GM23248 (cell line): ENCODE data around the gene TCF15. TPM values are rescaled to one million over a fixed set of nuclear protein-coding genes. Genes with fewer than 3 reads are reported as not detected.

Source experiments
- DNase-seq: peaks from one replicate; pipeline ENCODE4 v3.0.0-alpha.2; 2015
- H2AFZ ChIP-seq: fragments of 200-600 bp; sonication (generic); 2 replicates; pipeline ENCODE4 v1.6.1; 2016; ENCODE audit warnings: antibody characterized with exemption
- H3F3A ChIP-seq: fragments of 200-600 bp; sonication (generic); 2 replicates; pipeline ENCODE4 v1.6.1; 2016; ENCODE audit warnings: mild to moderate bottlenecking, antibody characterized with exemption, mixed run types; ENCODE audit not compliant: insufficient read depth
- H3K27ac ChIP-seq: fragments of 200-600 bp; sonication (generic); 2 replicates; pipeline ENCODE4 v1.5.1; 2016; ENCODE audit warnings: mild to moderate bottlenecking
- H3K27me3 ChIP-seq: fragments of 200-600 bp; sonication (generic); replicated peaks from 2 replicates; pipeline ENCODE4 v1.6.1; 2016; ENCODE audit warnings: mild to moderate bottlenecking; ENCODE audit not compliant: insufficient read depth
- H3K36me3 ChIP-seq: fragments of 200-600 bp; sonication (generic); 2 replicates; pipeline ENCODE4 v1.6.1; 2016; ENCODE audit warnings: low read depth, mild to moderate bottlenecking
- H3K4me1 ChIP-seq: fragments of 200-600 bp; sonication (generic); 2 replicates; pipeline ENCODE4 v1.6.1; 2016; ENCODE audit warnings: mild to moderate bottlenecking; ENCODE audit not compliant: insufficient read depth
- H3K4me2 ChIP-seq: fragments of 200-600 bp; sonication (generic); one replicate; pipeline ENCODE4 v1.6.1; 2016; ENCODE audit warnings: mild to moderate bottlenecking; ENCODE audit not compliant: unreplicated experiment
- H3K4me3 ChIP-seq: fragments of 200-600 bp; sonication (generic); 2 replicates; pipeline ENCODE4 v1.5.1; 2016; ENCODE audit warnings: mild to moderate bottlenecking
- H3K79me2 ChIP-seq: fragments of 200-600 bp; sonication (generic); 2 replicates; pipeline ENCODE4 v1.6.1; 2016; ENCODE audit warnings: mild to moderate bottlenecking; ENCODE audit not compliant: insufficient read depth
- H3K9ac ChIP-seq: fragments of 200-600 bp; sonication (generic); 2 replicates; pipeline ENCODE4 v1.6.1; 2016; ENCODE audit warnings: mild to moderate bottlenecking
- H3K9me2 ChIP-seq: fragments of 200-600 bp; sonication (generic); 2 replicates; pipeline ENCODE4 v1.6.1; 2016; ENCODE audit warnings: mixed run types, mild to moderate bottlenecking, moderate library complexity; ENCODE audit not compliant: insufficient read depth
- H3K9me3 ChIP-seq: fragments of 200-600 bp; sonication (generic); one replicate; pipeline ENCODE4 v1.6.1; 2017; ENCODE audit warnings: low read depth
- H4K20me1 ChIP-seq: fragments of 200-600 bp; sonication (generic); 2 replicates; pipeline ENCODE4 v1.6.0; 2016; ENCODE audit not compliant: insufficient read depth
- EZH2 ChIP-seq: fragments of 200-600 bp; sonication (generic); IDR thresholded peaks from 2 replicates; pipeline ENCODE4 v1.6.1; 2018; ENCODE audit warnings: antibody characterized with exemption, mild to moderate bottlenecking; ENCODE audit not compliant: insufficient read depth, poor library complexity, severe bottlenecking
- EZH2phosphoT487 ChIP-seq: fragments of 200-600 bp; sonication (generic); IDR thresholded peaks from 2 replicates; pipeline ENCODE4 v1.6.1; 2018; ENCODE audit warnings: antibody characterized with exemption, moderate library complexity, mild to moderate bottlenecking, low read depth; ENCODE audit not compliant: insufficient read depth
- WGBS, 2 experiments: methylation state at CpG; one replicate each; pipeline ENCODE4 v1.1.6; 2015 to 2017; ENCODE audit warnings: low lambda C conversion rate in 2 of 2, low coverage in 1 of 2; ENCODE audit errors: missing lambda C conversion rate in 2 of 2; 5-methylcytosine and 5-hydroxymethylcytosine counted together
- in situ Hi-C: fragments of 300-500 bp; cut with MboI; formaldehyde crosslinking; loops from 2 replicates; pipeline ENCODE4 v1.15.0; 2020
- polyA plus RNA-seq: library from polyadenylated mRNA; unstranded; fragments of >200 nt; fragmentation: Nextera tagmentation; extraction: Ambion mirVana; gene quantifications from 2 replicates; pipeline ENCODE4 v1.2.1, GENCODE V29; 2016
- total RNA-seq: library from RNA; depleted of rRNA; stranded (reverse); fragments of >200 nt; shearing (Covaris generic); gene quantifications from 2 replicates; pipeline ENCODE4 v1.2.3, GENCODE V29; 2014

Gene TCF15
- total and polyA plus RNA-seq, 2 experiments from 2014 or later = not detected

- peaks cover 6% of the 10 kb centered on the region; the same call in 1 of the 2 replicates for H3K4me1 ChIP-seq
- WGBS, 2 experiments = 63 to 78% methylated on average over 3 of the region's 3 CpGs
Observed at GRCh38 chr20:575230-575629, 34.9 kb downstream of the TCF15 start.

GRCh38 chr20:574297-574942 lies 35.7 kb downstream of the TCF15 start:
- in situ Hi-C loops = no loop called here
- H3K27ac ChIP-seq = no peak overlapping the region
- no peaks in the 10 kb centered on the region for H3K79me2 ChIP-seq
- H4K20me1 ChIP-seq = no peaks in the 10 kb centered on the region
- H3K4me2 ChIP-seq = no peak overlapping the region
- H3K27me3 ChIP-seq = peaks cover 52% of the 10 kb centered on the region
- no peaks in the 10 kb centered on the region for H3K36me3 ChIP-seq
- H2AFZ ChIP-seq = no peak overlapping the region
- no peaks in the 10 kb centered on the region for H3F3A ChIP-seq
- H3K4me3 ChIP-seq = no peak overlapping the region
- no peaks in the 10 kb centered on the region for H3K9me2 ChIP-seq
- DNase-seq = no peak
- peaks cover 6% of the 10 kb centered on the region; the same call in 1 of the 2 replicates for H3K4me1 ChIP-seq
- WGBS, 2 experiments = 20 to 24% methylated on average over 15 of the region's 15 CpGs
- H3K9me3 ChIP-seq = no peaks in the 10 kb centered on the region
- TF ChIP-seq EZH2phosphoT487 (no peak), EZH2 (no peak)
- H3K9ac ChIP-seq = no peak overlapping the region

More at GRCh38 chr20:575230-575629, 34.9 kb downstream of the TCF15 start:
- TF ChIP-seq EZH2 (no peak), EZH2phosphoT487 (no peak)
- in situ Hi-C loops = no loop called here
- Histone ChIP-seq H3K27ac (no peak overlapping the region), H3K9me3 (no peaks in the 10 kb centered on the region), H4K20me1 (no peaks in the 10 kb centered on the region), H3K36me3 (no peaks in the 10 kb centered on the region), H3F3A (no peaks in the 10 kb centered on the region), H3K4me2 (no peak overlapping the region), H3K9me2 (no peaks in the 10 kb centered on the region), H2AFZ (no peak overlapping the region), H3K79me2 (no peaks in the 10 kb centered on the region), H3K4me3 (no peak overlapping the region), H3K27me3 (peaks cover 44% of the 10 kb centered on the region), H3K9ac (no peak overlapping the region)
- DNase-seq = no peak

- Histone ChIP-seq H3K79me2 (no peaks in the 10 kb centered on the region), H3K27ac (no peak overlapping the region), H3K27me3 (peaks cover 60% of the 10 kb centered on the region), H3K4me3 (no peak overlapping the region), H3K4me1 (peaks cover 6% of the 10 kb centered on the region; the same call in 1 of the 2 replicates), H3K9me2 (no peaks in the 10 kb centered on the region), H3K9me3 (no peaks in the 10 kb centered on the region), H3K4me2 (no peak overlapping the region), H4K20me1 (no peaks in the 10 kb centered on the region), H3K36me3 (no peaks in the 10 kb centered on the region), H2AFZ (no peak overlapping the region), H3K9ac (no peak overlapping the region), H3F3A (no peaks in the 10 kb centered on the region)
- no peak for DNase-seq
- WGBS, 2 experiments = 36 to 41% methylated on average over 12 of the region's 12 CpGs
- in situ Hi-C loops = no loop called here
- TF ChIP-seq EZH2phosphoT487 = no peak
- no peak for TF ChIP-seq EZH2
Observed at GRCh38 chr20:573414-574296, 36.5 kb downstream of the TCF15 start.

- no peak overlapping the region for H2AFZ ChIP-seq
- no peak overlapping the region for H3K4me2 ChIP-seq
- H3K27ac ChIP-seq = no peak overlapping the region
- peaks cover 67% of the 10 kb centered on the region for H3K27me3 ChIP-seq
- no peaks in the 10 kb centered on the region for H3F3A ChIP-seq
- WGBS, 2 experiments = 7 to 35% methylated on average over 7 of the region's 7 CpGs
- H3K9me2 ChIP-seq = no peaks in the 10 kb centered on the region
- no peak for TF ChIP-seq EZH2
- no peak for TF ChIP-seq EZH2phosphoT487
- H3K36me3 ChIP-seq = no peaks in the 10 kb centered on the region
- H3K79me2 ChIP-seq = no peaks in the 10 kb centered on the region
- H3K4me1 ChIP-seq = peaks cover 6% of the 10 kb centered on the region; the same call in 1 of the 2 replicates
- no peaks in the 10 kb centered on the region for H3K9me3 ChIP-seq
- in situ Hi-C loops = no loop called here
- no peak for DNase-seq
- no peak overlapping the region for H3K9ac ChIP-seq
- H4K20me1 ChIP-seq = no peaks in the 10 kb centered on the region
- no peak overlapping the region for H3K4me3 ChIP-seq
Observed at GRCh38 chr20:572727-573126, 37.4 kb downstream of the TCF15 start.
